Activated B cell treated with CpG ODN at 0.5 μM for 24 hours (primary cell): ENCODE data around the gene MAN2B1. TPM values are rescaled to one million over a fixed set of nuclear protein-coding genes. Genes with fewer than 3 reads are reported as not detected.

ENCODE experiments used
- ATAC-seq: fragments of 200-7000 bp; cut with Tn5 transposase; one replicate; pipeline ENCODE4 v1.10.0; 2021; ENCODE audit warnings: low read depth, mild to moderate bottlenecking, moderate library complexity
- CTCF ChIA-PET: fragments of 350-600 bp; sonication (Branson Sonifier 250); formaldehyde crosslinking; loops from one replicate; lab custom pipeline; 2021; ENCODE audit warnings: antibody characterized with exemption; lab: Charles Lee
- POLR2A ChIA-PET: fragments of 350-600 bp; sonication (Branson Sonifier 250); formaldehyde crosslinking; loops from one replicate; lab custom pipeline; 2021; ENCODE audit warnings: antibody characterized with exemption; lab: Charles Lee
- DNase-seq: peaks from one replicate; pipeline ENCODE4 v3.0.0; 2022
- H3K27ac Mint-ChIP-seq: one replicate; pipeline ENCODE4 v1.8.0; 2020; ENCODE audit warnings: mixed read lengths
- H3K27me3 Mint-ChIP-seq: one replicate; pipeline ENCODE4 v1.8.0; 2021; ENCODE audit warnings: mixed read lengths
- H3K36me3 Mint-ChIP-seq: one replicate; pipeline ENCODE4 v1.8.0; 2021; ENCODE audit warnings: low read depth, mixed read lengths
- H3K4me1 Mint-ChIP-seq: one replicate; pipeline ENCODE4 v1.8.0; 2021; ENCODE audit warnings: mixed read lengths
- H3K4me3 Mint-ChIP-seq: one replicate; pipeline ENCODE4 v1.8.0; 2020; ENCODE audit warnings: mild to moderate bottlenecking, mixed read lengths
- H3K9me3 Mint-ChIP-seq: one replicate; pipeline ENCODE4 v1.8.0; 2020; ENCODE audit warnings: mixed read lengths
- CTCF ChIP-seq: fragments of 200-600 bp; IDR thresholded peaks from one replicate; pipeline ENCODE4 v1.8.0; 2022; ENCODE audit warnings: antibody characterized with exemption, mild to moderate bottlenecking
- intact Hi-C: fragments of 100-400 bp; cut with micrococcal nuclease; formaldehyde crosslinking; loops from one replicate; pipeline ENCODE4 v1.15.1; 2024
- total RNA-seq: library from RNA; stranded (reverse); gene quantifications from 2 replicates; pipeline ENCODE4 v1.2.3, GENCODE V29; 2022

Gene MAN2B1
- total RNA-seq, 1 donor from 2014 or later: 291 TPM

GRCh38 chr19:12676384-12676792 lies 9.8 kb upstream of the MAN2B1 start:
- Mint-ChIP-seq H3K4me3 (no peak overlapping the region), H3K27me3 (no peaks in the 10 kb centered on the region), H3K27ac (peak overlapping the region; percentile 50), H3K4me1 (peaks cover 32% of the 10 kb centered on the region), H3K36me3 (peaks cover 80% of the 10 kb centered on the region), H3K9me3 (no peaks in the 10 kb centered on the region)
- POLR2A ChIA-PET: interaction anchor here (0.9 to 1.4 kb wide), 3 partner anchors 10 to 120 kb away, joined by 3 to 6 read pairs (median 3); partner anchors contain the start of genes MAN2B1, TRIR and WDR83
- TF ChIP-seq CTCF: no peak
- intact Hi-C loops: loop anchor here (1.0 to 5.0 kb wide), 4 partner anchors 20 to 474 kb away; partner anchors contain the start of gene FBXW9
- DNase-seq (peak; percentile 77), ATAC-seq (peak; percentile 45)
- CTCF ChIA-PET: interaction anchor here (0.6 to 9.7 kb wide), 9 partner anchors 58 to 385 kb away, joined by 3 to 67 read pairs (median 4); partner anchors contain the start of genes ZNF490 and ZNF791

GRCh38 chr19:12675940-12676339 lies 9.4 kb upstream of the MAN2B1 start:
- intact Hi-C loops: loop anchor here (1.0 to 5.0 kb wide), 4 partner anchors 20 to 474 kb away; partner anchors contain the start of gene FBXW9
- Mint-ChIP-seq H3K27me3 (no peaks in the 10 kb centered on the region), H3K4me1 (peaks cover 27% of the 10 kb centered on the region), H3K36me3 (peaks cover 76% of the 10 kb centered on the region), H3K27ac (no peak overlapping the region), H3K9me3 (no peaks in the 10 kb centered on the region), H3K4me3 (no peak overlapping the region)
- ChIA-PET POLR2A (interaction anchor here (1.0 to 1.4 kb wide), 2 partner anchors 9 to 120 kb away, joined by 3 to 6 read pairs; partner anchors contain the start of genes MAN2B1 and WDR83), CTCF (interaction anchor here (0.9 to 9.7 kb wide), 5 partner anchors 60 to 172 kb away, joined by 3 to 67 read pairs (median 5); no protein-coding TSS in a partner anchor)
- ATAC-seq (no peak), DNase-seq (no peak)
- no peak for TF ChIP-seq CTCF

- H3K4me3 Mint-ChIP-seq: no peak overlapping the region
- no peak for ATAC-seq
- H3K27ac Mint-ChIP-seq: no peak overlapping the region
- no peaks in the 10 kb centered on the region for H3K27me3 Mint-ChIP-seq
- intact Hi-C loops: loop anchor here (5.0 kb wide), 1 partner anchor 473 kb away; no protein-coding TSS in a partner anchor
- no peaks in the 10 kb centered on the region for H3K9me3 Mint-ChIP-seq
- H3K4me1 Mint-ChIP-seq: peaks cover 30% of the 10 kb centered on the region
- POLR2A ChIA-PET: interaction anchor here (1.3 kb wide), 1 partner anchor 11 kb away, joined by 3 read pairs; no protein-coding TSS in a partner anchor
- CTCF ChIA-PET: interaction anchor here (2.2 to 9.7 kb wide), 2 partner anchors 113 to 172 kb away, joined by 15 to 67 read pairs; no protein-coding TSS in a partner anchor
- DNase-seq: no peak
- H3K36me3 Mint-ChIP-seq: peaks cover 74% of the 10 kb centered on the region
- no peak for TF ChIP-seq CTCF
Measured at GRCh38 chr19:12675399-12675798, 8.9 kb upstream of the MAN2B1 start.

GRCh38 chr19:12672744-12673143 lies 6.2 kb upstream of the MAN2B1 start:
- intact Hi-C loops: loop anchor here (1.0 kb wide), 2 partner anchors 32 to 108 kb away; no protein-coding TSS in a partner anchor
- Mint-ChIP-seq H3K9me3 (no peaks in the 10 kb centered on the region), H3K4me3 (no peak overlapping the region), H3K27me3 (no peaks in the 10 kb centered on the region), H3K4me1 (peaks cover 44% of the 10 kb centered on the region), H3K36me3 (peaks cover 65% of the 10 kb centered on the region), H3K27ac (no peak overlapping the region)
- TF ChIP-seq CTCF: no peak
- ATAC-seq (no peak), DNase-seq (no peak)
- ChIA-PET CTCF (interaction anchor here (1.2 to 9.7 kb wide), 9 partner anchors 9 to 175 kb away, joined by 3 to 67 read pairs (median 5); partner anchors contain the start of gene DHPS), POLR2A (interaction anchor here (0.5 to 5.4 kb wide), 4 partner anchors 8 to 110 kb away, joined by 4 to 51 read pairs (median 4); partner anchors contain the start of gene DHPS)
